PC-3 (cell line): ENCODE measurements around the gene UNC13D. TPM values are rescaled to one million over a fixed set of nuclear protein-coding genes. Genes with fewer than 3 reads are reported as not detected.

Experiments used
- ATAC-seq: fragments of 200-7000 bp; cut with Tn5 transposase; 2 replicates; pipeline ENCODE4 v1.9.1; 2020; ENCODE audit warnings: mild to moderate bottlenecking, moderate library complexity
- BruUV-seq: library from RNA; stranded (reverse); fragments of 400-500 nt; replicated peaks from 2 replicates; lab custom pipeline; 2021; lab: Mats Ljungman, UMichigan
- CTCF ChIA-PET: fragments of 300-600 bp; sonication (Branson Sonifier 250); formaldehyde crosslinking; loops from one replicate; lab custom pipeline; 2022; ENCODE audit warnings: antibody characterized with exemption; lab: Charles Lee
- POLR2A ChIA-PET: fragments of 300-600 bp; sonication (Branson Sonifier 250); formaldehyde crosslinking; loops from one replicate; lab custom pipeline; 2022; ENCODE audit warnings: antibody characterized with exemption; ENCODE audit not compliant: unreplicated experiment; lab: Charles Lee
- DNase-seq: peaks from one replicate; pipeline ENCODE4 v3.0.0-alpha.2; 2015
- H2AFZ ChIP-seq: fragments of 300-600 bp; sonication (generic); 2 replicates; pipeline ENCODE4 v1.6.0; 2016; ENCODE audit warnings: antibody characterized with exemption, low read length
- H3F3A ChIP-seq: fragments of 300-600 bp; sonication (generic); one replicate; pipeline ENCODE4 v1.6.0; 2017; ENCODE audit warnings: antibody characterized with exemption, low read length, control low read depth, mild to moderate bottlenecking; ENCODE audit not compliant: unreplicated experiment
- H3K27ac ChIP-seq: fragments of 300-600 bp; sonication (generic); 2 replicates; pipeline ENCODE4 v1.5.1; 2016; ENCODE audit warnings: mild to moderate bottlenecking, low read length
- H3K27me3 ChIP-seq: fragments of 300-600 bp; sonication (generic); 2 replicates; pipeline ENCODE4 v1.6.1; 2016; ENCODE audit warnings: low read length, mixed read lengths
- H3K36me3 ChIP-seq: fragments of 300-600 bp; sonication (generic); 2 replicates; pipeline ENCODE4 v1.6.1; 2016; ENCODE audit warnings: low read depth, mixed run types, low read length, mixed read lengths
- H3K4me1 ChIP-seq: fragments of 300-600 bp; sonication (generic); 2 replicates; pipeline ENCODE4 v1.5.1; 2016; ENCODE audit warnings: low read length; ENCODE audit not compliant: insufficient read depth
- H3K4me2 ChIP-seq: fragments of 300-600 bp; sonication (generic); 2 replicates; pipeline ENCODE4 v1.6.0; 2016; ENCODE audit warnings: low read length
- H3K4me3 ChIP-seq: fragments of 300-600 bp; sonication (generic); 2 replicates; pipeline ENCODE4 v1.5.1; 2016; ENCODE audit warnings: mild to moderate bottlenecking, low read length, mixed read lengths
- H3K79me2 ChIP-seq: fragments of 300-600 bp; sonication (generic); 2 replicates; pipeline ENCODE4 v1.6.1; 2017; ENCODE audit warnings: low read length, mixed read lengths
- H3K9ac ChIP-seq: fragments of 300-600 bp; sonication (generic); 2 replicates; pipeline ENCODE4 v1.6.0; 2016; ENCODE audit warnings: mild to moderate bottlenecking, low read length
- H3K9me2 ChIP-seq: fragments of 300-600 bp; sonication (generic); replicated peaks from 2 replicates; pipeline ENCODE4 v1.6.1; 2016; ENCODE audit warnings: mixed run types, low read length, mixed read lengths
- H3K9me3 ChIP-seq: fragments of 300-600 bp; sonication (generic); 2 replicates; pipeline ENCODE4 v1.6.1; 2016; ENCODE audit warnings: low read length, mixed read lengths
- H4K20me1 ChIP-seq: fragments of 300-600 bp; sonication (generic); 2 replicates; pipeline ENCODE4 v1.6.1; 2016; ENCODE audit warnings: low read length, mixed read lengths
- EZH2 ChIP-seq: fragments of 300-600 bp; sonication (generic); IDR thresholded peaks from one replicate; pipeline ENCODE4 v1.6.1; 2017; ENCODE audit warnings: antibody characterized with exemption, mild to moderate bottlenecking, low read length; ENCODE audit not compliant: unreplicated experiment
- EZH2phosphoT487 ChIP-seq: fragments of 300-600 bp; sonication (generic); IDR thresholded peaks from 2 replicates; pipeline ENCODE4 v1.6.1; 2018; ENCODE audit warnings: mild to moderate bottlenecking, antibody characterized with exemption, low read length, borderline replicate concordance
- intact Hi-C: fragments of 100-400 bp; cut with micrococcal nuclease; formaldehyde crosslinking; loops from 2 replicates; pipeline ENCODE4 v1.9.0; 2023
- total RNA-seq: library from RNA; depleted of rRNA; stranded (reverse); fragments of >200 nt; gene quantifications from 2 replicates; pipeline ENCODE4 v1.2.3, GENCODE V29; 2014
- TF ChIP-seq, protein P1 (sequence below): fragments of 300-600 bp; sonication (generic); conservative IDR thresholded peaks from 2 replicates; pipeline ENCODE4 v1.5.1; 2017; ENCODE audit warnings: antibody characterized with exemption, low read depth, mild to moderate bottlenecking, low read length

Gene UNC13D
- total RNA-seq, 1 experiment from 2014 or later: 43.9 TPM

DNA sequence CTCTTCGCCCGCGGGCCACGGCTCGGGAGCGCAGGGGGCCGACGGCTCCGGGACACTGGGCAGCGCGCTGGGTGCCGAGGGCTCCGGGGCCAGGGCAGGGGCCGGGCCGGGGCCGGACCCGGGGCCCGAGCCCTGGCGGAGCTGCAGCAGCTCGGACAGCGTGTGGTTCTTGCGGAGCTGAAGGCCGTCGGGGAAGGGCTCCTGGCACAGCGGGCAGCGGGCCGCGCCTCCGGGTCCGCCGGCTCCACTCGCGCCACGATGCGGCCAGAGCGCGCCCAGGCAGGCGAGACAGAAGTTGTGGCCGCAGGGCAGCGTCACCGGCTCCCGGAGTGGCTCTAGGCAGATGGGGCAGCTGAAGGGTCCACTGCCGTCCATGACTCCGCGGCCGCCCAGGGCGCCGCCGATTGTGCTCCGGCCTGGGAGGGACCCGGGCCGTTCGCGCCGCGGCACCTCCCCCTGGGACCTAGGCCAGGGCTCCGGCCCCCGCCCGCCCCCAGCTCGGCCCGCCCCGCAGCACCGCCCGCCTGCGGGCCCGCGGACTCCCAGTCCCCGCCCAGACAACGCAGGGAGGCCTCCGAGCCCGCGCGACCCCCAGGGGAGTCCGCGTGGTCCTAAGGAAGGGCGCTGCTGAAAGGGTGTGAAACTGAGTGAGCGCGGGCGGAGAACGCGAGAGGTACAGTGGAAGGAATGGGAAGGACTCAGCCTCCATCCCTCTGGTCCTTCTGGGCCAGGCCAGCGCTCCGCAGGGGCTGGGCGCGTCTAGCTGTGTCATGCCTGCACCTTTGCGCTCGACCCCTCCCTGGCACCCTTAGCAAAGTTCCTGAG lies 34.2 kb upstream of the UNC13D start, which contains the start of gene TRIM47:
TRIM47 (minus strand) TSS at position 408 of the 825 bp plus-strand sequence; CDS start at position 375, 33 bp downstream.
- BruUV-seq: no TSS peak
- Histone ChIP-seq H3K79me2 (peaks cover 23% of the 10 kb centered on the region), H3K4me3 (peak within 1 kb of the TSS; percentile 71), H3K9me3 (no peaks in the 10 kb centered on the region), H3K27me3 (no peaks in the 10 kb centered on the region), H3K9me2 (no peaks in the 10 kb centered on the region), H3K4me1 (peaks cover 19% of the 10 kb centered on the region), H3K9ac (peak within 1 kb of the TSS; percentile 87), H4K20me1 (no peaks in the 10 kb centered on the region), H2AFZ (peak within 1 kb of the TSS; percentile 80), H3K4me2 (peak within 1 kb of the TSS; percentile 85), H3F3A (no peaks in the 10 kb centered on the region), H3K36me3 (peaks cover 3% of the 10 kb centered on the region; the same call in 1 of the 2 replicates), H3K27ac (peak within 1 kb of the TSS; percentile 92)
- ATAC-seq (peak; percentile 31), DNase-seq (peak; percentile 74)
- POLR2A ChIA-PET: interaction anchor here (0.6 to 1.0 kb wide), 6 partner anchors 23 to 505 kb away, joined by 3 to 9 read pairs (median 5); partner anchors contain the start of genes MRPL38 and WBP2
- TF ChIP-seq EZH2: no peak
- TF ChIP-seq EZH2phosphoT487: no peak
- TF ChIP-seq, protein P1, sequence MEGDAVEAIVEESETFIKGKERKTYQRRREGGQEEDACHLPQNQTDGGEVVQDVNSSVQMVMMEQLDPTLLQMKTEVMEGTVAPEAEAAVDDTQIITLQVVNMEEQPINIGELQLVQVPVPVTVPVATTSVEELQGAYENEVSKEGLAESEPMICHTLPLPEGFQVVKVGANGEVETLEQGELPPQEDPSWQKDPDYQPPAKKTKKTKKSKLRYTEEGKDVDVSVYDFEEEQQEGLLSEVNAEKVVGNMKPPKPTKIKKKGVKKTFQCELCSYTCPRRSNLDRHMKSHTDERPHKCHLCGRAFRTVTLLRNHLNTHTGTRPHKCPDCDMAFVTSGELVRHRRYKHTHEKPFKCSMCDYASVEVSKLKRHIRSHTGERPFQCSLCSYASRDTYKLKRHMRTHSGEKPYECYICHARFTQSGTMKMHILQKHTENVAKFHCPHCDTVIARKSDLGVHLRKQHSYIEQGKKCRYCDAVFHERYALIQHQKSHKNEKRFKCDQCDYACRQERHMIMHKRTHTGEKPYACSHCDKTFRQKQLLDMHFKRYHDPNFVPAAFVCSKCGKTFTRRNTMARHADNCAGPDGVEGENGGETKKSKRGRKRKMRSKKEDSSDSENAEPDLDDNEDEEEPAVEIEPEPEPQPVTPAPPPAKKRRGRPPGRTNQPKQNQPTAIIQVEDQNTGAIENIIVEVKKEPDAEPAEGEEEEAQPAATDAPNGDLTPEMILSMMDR: no peak
- CTCF ChIA-PET: interaction anchor here (0.7 to 1.3 kb wide), 8 partner anchors 18 to 171 kb away, joined by 3 to 10 read pairs (median 4); partner anchors contain the start of genes TRIM65 and WBP2
- intact Hi-C loops: loop anchor here (1.0 to 2.0 kb wide), 2 partner anchors 18 to 94 kb away; partner anchors contain the start of genes TRIM65 and UNK

DNA sequence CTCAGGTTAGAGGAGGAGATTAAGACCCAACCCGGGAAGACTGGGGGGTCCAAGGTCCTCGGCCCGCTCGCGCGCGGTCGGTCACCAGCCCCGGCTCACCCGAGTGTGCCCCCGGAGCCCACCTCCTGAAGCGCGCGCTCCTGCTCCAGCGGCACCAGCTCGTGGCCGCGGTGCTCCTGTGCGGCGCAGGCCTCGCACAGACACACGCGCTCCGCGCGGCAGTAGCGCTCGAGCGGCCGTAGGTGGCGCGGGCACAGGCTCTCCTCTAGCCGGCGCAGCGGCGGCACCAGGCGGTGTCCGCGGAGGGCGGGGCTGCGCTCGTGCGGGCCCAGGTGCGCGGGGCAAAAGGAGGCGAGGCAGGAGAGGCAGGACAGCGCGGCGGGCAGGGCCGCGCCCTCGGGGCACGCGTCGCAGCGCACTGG lies 33.6 kb upstream of the UNC13D start:
- no peaks in the 10 kb centered on the region for H3K9me3 ChIP-seq
- H3K27me3 ChIP-seq: no peaks in the 10 kb centered on the region
- peak overlapping the region; percentile 85 for H3K4me2 ChIP-seq
- TF ChIP-seq EZH2 (no peak), EZH2phosphoT487 (peak; percentile 96)
- TF ChIP-seq, protein P1: peak; percentile 40
- no peaks in the 10 kb centered on the region for H4K20me1 ChIP-seq
- H3F3A ChIP-seq: no peaks in the 10 kb centered on the region
- no TSS peak for BruUV-seq
- peak; percentile 88 for DNase-seq
- intact Hi-C loops: loop anchor here (1.0 to 2.0 kb wide), 3 partner anchors 19 to 93 kb away; partner anchors contain the start of genes TRIM65, UNK and WBP2
- peak overlapping the region; percentile 87 for H3K9ac ChIP-seq
- H3K9me2 ChIP-seq: no peaks in the 10 kb centered on the region
- peak overlapping the region; percentile 92 for H3K27ac ChIP-seq
- H3K4me1 ChIP-seq: peaks cover 24% of the 10 kb centered on the region
- H3K36me3 ChIP-seq: peaks cover 3% of the 10 kb centered on the region; the same call in 1 of the 2 replicates
- H3K4me3 ChIP-seq: peak overlapping the region; percentile 71
- peak; percentile 64 for ATAC-seq
- peak overlapping the region; percentile 36 for H2AFZ ChIP-seq
- POLR2A ChIA-PET: interaction anchor here (0.7 to 1.0 kb wide), 3 partner anchors 23 to 1447 kb away, joined by 3 to 9 read pairs (median 4); partner anchors contain the start of gene WBP2
- peaks cover 23% of the 10 kb centered on the region for H3K79me2 ChIP-seq
- CTCF ChIA-PET: interaction anchor here (0.5 to 1.3 kb wide), 8 partner anchors 22 to 969 kb away, joined by 3 to 30 read pairs (median 6); partner anchors contain the start of gene WBP2
